Liver (tissue), 9 donors: ENCODE results near the gene DPT. TPM values are rescaled to one million over a fixed set of nuclear protein-coding genes. Genes with fewer than 3 reads are reported as not detected.

Source experiments
- DNase-seq: peaks from one replicate; pipeline ENCODE4 v3.0.0-alpha.2; 2017; ENCODE audit warnings: low spot score
- H3K27ac ChIP-seq, 2 donors: one replicate each; pipeline ENCODE4 v1.7.0; 2013; ENCODE audit warnings: inconsistent platforms in 2 of 2, low read length in 2 of 2, control low read depth in 1 of 2, low read depth in 1 of 2, mild to moderate bottlenecking in 1 of 2
- H3K27me3 ChIP-seq, 4 donors: one replicate each; pipeline versions ENCODE4 v1.6.1 to v1.7.0; 2013; ENCODE audit warnings: low read length in 3 of 4, inconsistent platforms in 1 of 4, mild to moderate bottlenecking in 1 of 4, moderate library complexity in 1 of 4; ENCODE audit not compliant: control insufficient read depth in 4 of 4, insufficient read depth in 4 of 4
- H3K36me3 ChIP-seq, 4 donors: one replicate each; pipeline versions ENCODE4 v1.6.1 to v1.7.0; 2013; ENCODE audit warnings: low read length in 3 of 4, mild to moderate bottlenecking in 3 of 4, low read depth in 1 of 4, moderate library complexity in 1 of 4; ENCODE audit not compliant: control insufficient read depth in 4 of 4, insufficient read depth in 3 of 4
- H3K4me1 ChIP-seq, 4 donors: one replicate each; pipeline versions ENCODE4 v1.6.1 to v1.7.0; 2013; ENCODE audit warnings: low read length in 3 of 4, mild to moderate bottlenecking in 3 of 4, moderate library complexity in 1 of 4; ENCODE audit not compliant: control insufficient read depth in 4 of 4, insufficient read depth in 4 of 4
- H3K4me3 ChIP-seq, 3 donors: one replicate each; pipeline versions ENCODE4 v1.6.1 to v1.7.0; 2013; ENCODE audit warnings: low read length in 3 of 3, control low read depth in 1 of 3, low read depth in 1 of 3, mild to moderate bottlenecking in 1 of 3
- H3K9ac ChIP-seq, 2 donors: one replicate each; pipeline ENCODE4 v1.7.0; 2013; ENCODE audit warnings: low read length in 2 of 2, mild to moderate bottlenecking in 2 of 2, moderate library complexity in 2 of 2, control low read depth in 1 of 2, low read depth in 1 of 2
- H3K9me3 ChIP-seq, 4 donors: one replicate each; pipeline versions ENCODE4 v1.6.1 to v1.7.0; 2013; ENCODE audit warnings: low read length in 3 of 4; ENCODE audit not compliant: control insufficient read depth in 4 of 4
- ATF3 ChIP-seq: IDR thresholded peaks from 2 replicates; pipeline ENCODE4 v1.6.1; 2016; ENCODE audit warnings: antibody characterized with exemption
- CTCF ChIP-seq: fragments of 150-350 bp; IDR thresholded peaks from 2 replicates; pipeline ENCODE4 v1.5.1; 2017; ENCODE audit warnings: improper control_type of control experiment, low read depth, low read length; ENCODE audit not compliant: missing input control
- EGR1 ChIP-seq, 2 donors: IDR thresholded peaks; 2 replicates each; pipeline ENCODE4 v1.6.1; 2016 to 2018; ENCODE audit warnings: antibody characterized with exemption in 2 of 2, low read depth in 2 of 2
- FOXA1 ChIP-seq: IDR thresholded peaks from 2 replicates; pipeline ENCODE4 v1.6.1; 2016; ENCODE audit warnings: antibody characterized with exemption
- FOXA2 ChIP-seq: IDR thresholded peaks from 2 replicates; pipeline ENCODE4 v1.6.1; 2016; ENCODE audit warnings: antibody characterized with exemption
- GABPA ChIP-seq, 2 donors: IDR thresholded peaks in 1 of 2; conservative IDR thresholded peaks in 1 of 2; 2 replicates each; pipeline ENCODE4 v1.6.1; 2016; ENCODE audit warnings: antibody characterized with exemption in 2 of 2, mild to moderate bottlenecking in 1 of 2, moderate library complexity in 1 of 2
- HNF4A ChIP-seq, 2 donors: conservative IDR thresholded peaks; 2 replicates each; pipeline ENCODE4 v1.6.1; 2016; ENCODE audit warnings: antibody characterized with exemption in 2 of 2, mild to moderate bottlenecking in 2 of 2
- HNF4G ChIP-seq: IDR thresholded peaks from 2 replicates; pipeline ENCODE4 v1.6.1; 2016; ENCODE audit warnings: antibody characterized with exemption
- JUND ChIP-seq, 2 donors: IDR thresholded peaks; 2 replicates each; pipeline ENCODE4 v1.6.1; 2016; ENCODE audit warnings: antibody characterized with exemption in 2 of 2
- MAX ChIP-seq: IDR thresholded peaks from 2 replicates; pipeline ENCODE4 v1.6.1; 2016; ENCODE audit warnings: antibody characterized with exemption
- NR2F2 ChIP-seq: IDR thresholded peaks from 2 replicates; pipeline ENCODE4 v1.6.1; 2016; ENCODE audit warnings: antibody characterized with exemption
- RAD21 ChIP-seq, 2 donors: IDR thresholded peaks; 2 replicates each; pipeline ENCODE4 v1.6.1; 2016; ENCODE audit warnings: antibody characterized with exemption in 2 of 2, mild to moderate bottlenecking in 2 of 2
- REST ChIP-seq: IDR thresholded peaks from 2 replicates; pipeline ENCODE4 v1.6.1; 2016; ENCODE audit warnings: antibody characterized with exemption, mild to moderate bottlenecking
- RXRA ChIP-seq, 2 donors: IDR thresholded peaks; 2 replicates each; pipeline ENCODE4 v1.6.1; 2017 to 2018; ENCODE audit warnings: antibody characterized with exemption in 2 of 2, mild to moderate bottlenecking in 1 of 2
- SP1 ChIP-seq: IDR thresholded peaks from 2 replicates; pipeline ENCODE4 v1.6.1; 2018; ENCODE audit warnings: antibody characterized with exemption, mild to moderate bottlenecking
- TAF1 ChIP-seq: conservative IDR thresholded peaks from 2 replicates; pipeline ENCODE4 v1.6.1; 2016; ENCODE audit warnings: antibody characterized with exemption, mild to moderate bottlenecking
- ZBTB33 ChIP-seq: IDR thresholded peaks from 2 replicates; pipeline ENCODE4 v1.6.1; 2016; ENCODE audit warnings: antibody characterized with exemption
- WGBS: extraction: QIAGEN DNeasy Blood & Tissue Kit; methylation state at CpG from one replicate; pipeline ENCODE4 v1.1.7; 2013; 5-methylcytosine and 5-hydroxymethylcytosine counted together
- polyA plus RNA-seq, 2 donors: library from polyadenylated mRNA; stranded (reverse) in 1 of 2; unstranded in 1 of 2; fragments of 200-250 nt in 1 of 2; fragments of >200 nt in 1 of 2; fragmentation: Nextera tagmentation in 1 of 2; extraction: Ambion mirVana in 1 of 2; gene quantifications; one replicate each; pipeline versions ENCODE4 v1.2.1 to v1.2.3, GENCODE V29; 2013 to 2015
- total RNA-seq, 2 donors: library from RNA; depleted of rRNA; stranded (reverse); fragments of >200 nt; gene quantifications; one replicate each; pipeline ENCODE4 v1.2.3, GENCODE V29; 2014
- donor health status: healthy.
- donor health status: healthy.
- donor health status: healthy.
- donor health status: healthy.
- donor health status: healthy.

The DPT gene
- total and polyA plus RNA-seq, 4 donors = 0.42 to 5.0 (median 3.0) TPM

- 70% methylated on average over 5 of the region's 5 CpGs for WGBS
- H3K27ac ChIP-seq = no peak overlapping the region
- TF ChIP-seq TAF1 (no peak), HNF4A (conservative IDR thresholded peaks at IDR 0.05) (no peak), CTCF (no peak), RAD21 (IDR thresholded peaks at IDR 0.05) (no peak), EGR1 (IDR thresholded peaks at IDR 0.05; ENCODE audit: low read depth in 2 of 2) (no peak), MAX (no peak), FOXA2 (no peak), ZBTB33 (no peak), NR2F2 (no peak), HNF4G (no peak), JUND (IDR thresholded peaks at IDR 0.05) (no peak), FOXA1 (no peak), SP1 (no peak), REST (no peak), GABPA (IDR thresholded peaks at IDR 0.05 in 1 of 2, conservative IDR thresholded peaks at IDR 0.05 in 1 of 2) (no peak), ATF3 (no peak), RXRA (IDR thresholded peaks at IDR 0.05) (no peak)
Observed at GRCh38 chr1:168688644-168689326, 40.2 kb downstream of the DPT start.

More at GRCh38 chr1:168688644-168689326, 40.2 kb downstream of the DPT start:
- H3K36me3 ChIP-seq = no peaks in the 10 kb centered on the region
- H3K4me1 ChIP-seq = peaks cover 2 to 18% (median 7%) of the 10 kb centered on the region in 4 donors
- H3K27me3 ChIP-seq = no peaks in the 10 kb centered on the region
- H3K9ac ChIP-seq = no peak overlapping the region
- no peak overlapping the region for H3K4me3 ChIP-seq
- DNase-seq = no peak
- no peaks in the 10 kb centered on the region for H3K9me3 ChIP-seq
